ENCODE results near the gene TENT4B.

TENT4B gene

DNA sequence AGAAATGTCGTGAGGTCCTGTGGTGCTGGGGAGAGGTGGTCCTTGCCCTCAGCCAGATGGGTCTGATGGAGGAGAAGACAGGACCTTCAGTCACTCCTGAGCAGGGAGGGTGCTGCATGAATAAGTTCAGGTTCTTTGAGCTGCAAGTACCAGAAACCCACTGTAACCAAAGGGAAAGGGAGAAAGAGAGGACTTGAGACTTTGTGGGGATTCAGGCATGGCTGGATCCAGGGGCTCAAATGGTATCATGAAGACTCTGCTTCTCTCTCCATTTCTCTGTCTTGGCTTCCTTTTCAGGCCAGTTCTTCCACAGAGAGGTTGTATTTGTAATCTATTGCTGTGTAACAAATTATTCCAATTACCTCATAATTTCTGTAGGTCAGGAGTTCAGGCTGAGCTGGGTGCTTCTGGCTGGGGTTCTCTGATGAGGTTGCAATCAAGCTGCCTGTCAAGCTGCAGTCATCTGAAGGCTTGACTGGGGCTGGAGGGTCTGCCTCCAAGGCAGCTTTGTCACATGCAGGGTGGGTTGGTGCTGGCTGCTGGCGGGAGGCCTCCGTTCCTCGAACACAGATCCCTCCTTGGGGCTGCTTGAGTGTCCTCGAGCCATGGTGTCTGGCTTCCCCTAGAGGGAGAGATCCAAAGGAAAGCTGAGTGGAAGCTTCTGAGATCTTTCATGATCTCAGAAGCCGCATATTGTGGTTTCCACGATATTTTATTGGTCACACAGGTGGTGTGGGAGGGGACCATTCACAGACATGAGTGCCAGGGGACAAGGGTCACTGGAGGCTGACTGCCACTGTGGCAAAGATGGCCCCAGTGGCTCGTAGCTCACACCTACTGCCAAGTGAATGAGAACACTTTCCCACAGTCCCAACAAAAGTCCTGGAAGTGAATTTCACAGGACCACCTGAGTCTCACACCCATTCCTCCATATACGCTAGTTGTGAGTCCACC is 107.4 kb downstream of the TENT4B start:
- no peak for DNase-seq

DNA sequence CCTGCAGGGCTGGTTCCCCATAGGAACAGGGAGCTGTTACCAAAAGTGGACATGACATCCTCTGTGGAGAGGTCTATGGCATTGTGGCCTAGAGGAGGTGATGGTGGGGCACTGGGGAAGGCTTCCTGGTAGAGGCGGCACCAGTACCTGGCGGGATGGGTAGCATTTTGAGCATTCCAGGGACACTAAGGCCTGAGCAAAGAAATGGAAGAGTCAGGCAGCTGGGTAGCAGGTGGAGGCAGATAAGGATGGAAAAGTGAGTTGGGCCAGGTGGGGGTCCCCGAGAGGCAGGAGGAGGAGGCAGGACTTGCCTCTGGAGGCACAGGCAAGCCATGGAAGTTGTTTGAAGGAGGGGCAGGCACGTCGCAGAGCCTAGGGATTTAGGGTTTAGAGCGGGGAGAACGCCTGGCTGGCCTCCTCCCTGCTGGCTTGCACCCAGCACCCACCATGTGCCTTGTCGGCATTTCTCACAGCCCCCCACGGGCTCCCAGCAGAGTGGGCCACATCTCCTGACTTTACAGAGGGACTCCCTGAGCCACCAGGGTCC is 108.1 kb downstream of the TENT4B start:
- DNase-seq, result no peak

DNA sequence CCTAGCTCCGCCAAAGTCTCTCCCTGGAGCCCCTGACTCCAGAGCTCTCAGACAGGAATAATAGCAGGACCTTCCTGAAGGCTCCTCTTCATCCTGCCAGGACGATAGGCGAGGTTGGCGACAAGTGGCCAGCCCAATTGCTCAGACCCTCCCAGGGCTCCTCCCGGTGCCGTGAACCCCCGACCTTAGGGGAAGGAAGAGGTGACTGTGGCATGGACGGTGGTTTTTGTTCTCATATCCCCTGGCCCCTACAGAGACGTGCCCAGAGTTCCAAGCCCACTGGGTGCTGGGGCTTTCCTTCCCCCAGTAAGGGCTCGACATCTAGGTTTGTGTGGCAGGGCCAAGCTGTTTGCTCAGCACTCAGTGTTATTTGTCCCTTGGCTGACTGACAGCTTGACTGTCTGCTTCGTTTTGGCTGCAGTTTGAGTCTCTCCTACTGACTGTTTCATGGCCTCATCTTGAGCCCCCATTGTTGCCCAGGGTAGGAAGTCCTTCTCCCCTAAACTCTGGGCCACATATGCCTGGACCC is 108.7 kb downstream of the TENT4B start:
- no peak for DNase-seq

DNA sequence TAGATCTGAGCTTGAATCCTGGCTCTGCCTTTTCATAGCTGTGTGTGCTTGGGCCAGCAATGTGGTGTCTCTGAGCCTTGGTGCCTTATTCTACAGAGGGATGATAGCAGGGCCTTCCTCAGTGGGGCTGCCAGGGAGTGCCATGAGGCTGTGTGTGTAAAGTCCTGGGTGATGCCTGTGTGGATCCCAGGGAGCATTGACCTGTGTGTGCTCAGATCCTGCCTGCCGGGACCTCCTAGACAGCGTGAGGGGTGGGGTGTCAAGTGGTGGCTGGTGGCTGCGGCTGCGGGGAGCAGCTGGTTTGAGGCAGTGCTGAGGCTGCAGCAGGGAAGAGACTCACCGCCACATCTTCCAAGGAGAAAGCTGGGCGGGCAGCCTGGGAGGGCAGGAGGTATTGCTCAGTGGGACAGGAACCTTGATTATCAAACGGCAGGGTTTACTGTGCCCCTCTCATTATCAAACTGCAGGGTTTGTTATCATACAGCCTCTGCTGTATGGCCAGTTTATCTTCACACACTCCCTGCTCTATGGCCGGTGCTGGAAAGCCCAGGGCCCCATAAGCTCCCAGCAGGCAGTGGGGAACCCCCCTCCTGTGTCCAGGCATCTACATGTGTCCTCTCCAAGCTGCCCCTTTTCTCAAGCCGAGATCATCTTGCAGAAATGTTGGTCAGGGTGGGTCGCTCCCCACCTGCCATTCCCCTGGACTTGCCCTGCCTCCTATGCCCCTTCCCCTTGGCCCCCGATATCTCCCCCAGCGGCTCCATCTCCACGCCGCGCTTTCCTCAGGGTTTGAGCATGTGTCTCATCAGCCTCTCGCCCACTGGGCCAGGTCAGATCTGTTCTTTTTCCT is 110.2 kb downstream of the TENT4B start:
- no peak for DNase-seq

DNA sequence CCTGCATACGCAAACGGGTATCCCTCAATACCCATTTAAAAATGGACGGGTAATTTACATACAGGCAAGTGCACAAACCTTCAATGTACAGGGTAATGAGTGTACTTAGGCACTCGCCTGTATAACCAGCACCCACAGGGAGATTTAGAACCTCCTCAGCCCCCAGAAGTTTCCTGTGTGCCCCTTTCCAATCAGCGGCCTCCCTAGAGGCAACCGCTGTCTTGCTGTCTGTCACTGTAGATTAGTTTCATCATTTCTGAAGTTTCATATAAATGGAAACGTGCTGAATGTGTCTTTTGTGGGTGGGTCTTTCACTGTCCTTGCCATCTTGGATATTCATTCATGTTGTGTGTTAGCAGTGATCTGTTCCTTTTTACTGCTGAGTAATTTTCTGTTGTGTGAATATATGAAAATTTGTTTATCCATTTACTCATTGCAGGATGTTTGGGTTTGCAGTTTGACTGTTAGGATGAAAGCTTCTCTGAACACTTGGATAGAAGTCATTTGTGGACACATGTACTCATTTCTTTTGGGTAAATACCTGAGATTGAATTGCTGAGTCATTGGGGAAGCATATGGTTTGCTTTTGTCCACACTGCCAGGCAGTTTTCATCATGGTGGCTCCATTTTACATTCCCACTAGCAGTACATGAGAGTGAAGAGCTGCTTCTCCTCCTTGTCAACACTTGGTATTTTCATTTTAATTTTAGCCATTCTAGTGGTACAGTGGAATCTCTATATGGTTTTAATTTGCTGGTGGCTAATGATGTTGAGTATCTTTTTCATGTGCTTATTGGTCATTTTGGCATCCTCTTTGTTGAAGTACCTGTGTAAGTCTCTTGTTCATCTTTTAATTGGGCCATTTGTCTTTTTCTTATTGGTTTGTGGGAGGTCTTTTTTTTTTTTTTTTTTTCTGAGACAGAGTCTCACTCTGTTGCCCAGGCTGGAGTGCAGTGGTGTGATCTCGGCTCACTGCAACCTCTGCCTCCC is 111.1 kb downstream of the TENT4B start:
- DNase-seq, result no peak

DNA sequence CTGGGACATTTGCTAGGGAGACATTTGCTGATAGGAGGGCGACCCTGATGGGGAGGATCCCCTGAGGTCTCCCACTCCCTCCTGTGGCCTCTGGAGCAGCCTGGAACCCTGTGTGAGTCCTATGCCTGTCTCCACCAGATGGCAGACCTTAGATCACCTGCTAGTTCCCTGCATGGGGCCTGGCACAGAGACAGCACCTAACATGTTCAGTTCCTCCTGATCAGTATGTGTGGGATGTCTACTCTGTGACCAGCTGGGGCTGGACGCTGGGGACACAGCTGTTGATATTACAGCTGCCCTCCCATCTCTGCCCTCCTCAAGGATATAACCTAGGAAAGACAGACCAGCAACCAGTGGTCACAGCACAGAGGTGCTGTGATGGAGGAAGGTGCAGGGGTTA is 112.2 kb downstream of the TENT4B start:
- DNase-seq, result peak in 1 of 4 experiments; percentile 26

DNA sequence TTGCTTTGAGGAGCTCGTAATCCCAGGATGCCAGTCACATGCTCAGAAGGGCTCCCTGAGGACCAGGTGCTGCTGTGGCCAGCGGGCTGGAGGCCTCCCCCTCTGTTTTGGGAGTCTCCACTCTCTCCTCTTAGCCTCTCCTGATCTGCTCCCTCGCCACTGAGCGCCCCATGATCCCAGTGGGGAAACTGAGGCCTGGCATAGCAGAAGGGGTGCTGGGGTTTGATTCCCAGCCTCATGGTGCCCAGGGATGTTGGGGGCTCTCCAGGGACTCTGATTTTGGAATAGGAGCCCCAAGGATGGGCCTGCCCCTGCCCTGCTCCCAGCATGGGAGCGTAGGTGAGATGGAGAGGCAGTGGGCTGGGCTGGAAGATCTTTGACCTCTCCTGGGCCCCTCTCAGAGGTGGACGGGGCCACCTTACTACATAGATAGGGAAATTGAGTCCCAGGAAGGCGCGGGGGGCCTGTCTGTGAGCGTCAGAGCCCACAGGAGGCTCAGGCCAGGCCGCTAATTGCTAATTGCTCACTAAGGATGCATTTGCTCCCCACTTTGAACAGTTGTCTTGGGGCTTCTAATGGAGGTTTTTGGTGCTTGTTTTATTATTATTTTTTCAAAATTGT is 112.7 kb downstream of the TENT4B start:
- no peak for DNase-seq

DNA sequence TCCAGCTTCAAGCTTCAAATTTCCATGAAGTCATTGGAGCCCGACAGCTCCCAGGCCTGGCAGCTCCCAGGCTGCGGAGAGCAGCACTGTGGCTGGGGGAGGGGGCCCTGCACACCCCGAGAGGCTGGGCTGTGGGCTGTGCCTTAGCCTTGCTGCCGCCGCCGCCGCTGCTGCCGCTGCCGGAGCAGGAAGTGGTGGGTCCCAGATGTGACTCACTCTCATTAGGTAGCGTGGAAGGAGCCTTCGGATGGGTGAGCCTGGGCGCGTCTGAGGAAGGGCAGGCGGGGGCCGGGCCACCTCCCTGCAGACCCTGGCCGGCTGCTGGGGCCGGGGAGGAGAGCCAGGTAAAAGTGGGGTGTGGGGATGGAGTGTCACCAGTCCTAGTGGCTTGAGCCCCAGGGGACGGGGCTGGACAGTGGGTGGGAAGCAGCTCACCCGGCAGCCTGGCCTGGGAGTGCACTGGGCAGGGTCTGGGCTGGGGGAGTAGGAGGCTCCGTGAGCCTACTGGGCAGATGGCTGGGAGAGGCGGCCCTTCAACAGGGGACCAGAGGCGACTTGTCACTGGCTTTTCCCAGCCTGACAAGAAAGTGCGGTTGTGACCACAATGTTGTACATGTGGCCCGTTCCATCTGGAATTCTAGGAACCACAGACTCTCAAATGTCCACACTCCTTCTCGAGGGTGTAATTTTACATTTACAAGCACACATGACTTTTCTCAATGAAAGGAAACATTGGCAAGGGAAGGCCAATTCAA is 113.4 kb downstream of the TENT4B start, which contains the start of gene ADCY7:
Gene ADCY7 (plus strand): TSS at position 215 of the 755 bp plus-strand sequence. CDS start 21,629 bp downstream, outside the sequence.
- DNase-seq, result peak; percentile 47 to 81 (median 66)

DNA sequence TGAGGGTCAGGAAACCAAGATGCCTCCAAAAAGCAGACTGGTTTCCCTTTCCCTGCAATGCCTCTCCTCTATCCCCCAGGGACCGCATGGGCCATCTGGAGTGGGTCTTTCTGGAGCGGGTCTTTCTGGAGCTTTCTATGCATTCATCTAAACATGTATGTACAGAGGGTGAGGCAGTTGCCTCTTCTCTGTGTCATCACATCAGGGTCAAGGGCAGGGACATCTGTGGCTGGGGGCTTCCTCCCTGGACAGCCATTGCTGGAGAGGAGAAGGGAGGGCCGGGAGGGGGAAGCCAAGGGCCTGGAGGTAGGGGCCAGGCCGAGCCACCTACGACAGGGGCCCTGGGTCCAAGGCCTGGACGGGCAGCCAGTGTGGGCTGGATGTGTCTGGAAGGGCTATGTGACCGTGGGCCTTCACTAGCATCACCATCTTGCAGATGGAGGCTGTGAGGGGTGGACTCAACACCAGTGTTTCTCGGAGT is 114.1 kb downstream of the TENT4B start:
- DNase-seq, result no peak

DNA sequence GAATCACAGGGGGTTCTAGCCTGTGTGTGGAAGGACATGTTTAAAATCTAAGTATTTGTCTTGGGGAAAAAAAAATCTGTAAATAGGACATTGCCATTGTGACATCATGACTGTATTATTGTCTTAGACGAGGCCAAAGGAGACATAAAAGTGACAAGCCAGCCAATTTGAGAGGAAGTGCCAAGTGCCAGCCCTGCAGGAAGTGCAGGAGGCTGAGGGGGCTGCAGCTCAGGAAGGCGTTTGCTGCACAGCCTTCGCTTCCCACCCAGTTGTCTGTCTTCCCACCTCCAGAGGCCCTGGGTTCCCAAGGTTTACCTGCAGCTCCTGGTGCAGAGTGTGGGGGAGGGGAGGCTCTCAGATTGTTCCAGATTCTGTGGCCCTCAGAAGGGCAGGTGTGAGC is 114.5 kb downstream of the TENT4B start:
- DNase-seq, result no peak

DNA sequence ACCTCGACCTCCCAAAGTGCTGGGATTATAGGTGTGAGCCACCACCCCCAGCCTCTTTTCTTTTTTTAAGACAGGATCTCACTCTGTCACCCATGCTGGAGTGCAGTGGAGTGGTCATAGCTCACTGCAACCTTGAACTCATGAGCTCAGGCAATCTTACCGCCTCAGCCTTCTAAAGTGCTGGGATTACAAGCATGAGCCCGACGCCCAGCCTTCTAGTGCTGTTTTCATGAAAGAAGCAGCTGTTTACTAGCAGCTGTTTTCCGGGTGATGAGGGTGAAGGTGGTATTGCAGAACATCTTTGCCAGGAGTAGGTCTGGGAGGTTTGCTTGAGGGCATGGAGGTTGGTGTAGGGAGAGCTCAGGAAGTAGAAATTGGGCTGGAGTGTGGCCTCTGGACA is 115.2 kb downstream of the TENT4B start:
- no peak for DNase-seq

DNA sequence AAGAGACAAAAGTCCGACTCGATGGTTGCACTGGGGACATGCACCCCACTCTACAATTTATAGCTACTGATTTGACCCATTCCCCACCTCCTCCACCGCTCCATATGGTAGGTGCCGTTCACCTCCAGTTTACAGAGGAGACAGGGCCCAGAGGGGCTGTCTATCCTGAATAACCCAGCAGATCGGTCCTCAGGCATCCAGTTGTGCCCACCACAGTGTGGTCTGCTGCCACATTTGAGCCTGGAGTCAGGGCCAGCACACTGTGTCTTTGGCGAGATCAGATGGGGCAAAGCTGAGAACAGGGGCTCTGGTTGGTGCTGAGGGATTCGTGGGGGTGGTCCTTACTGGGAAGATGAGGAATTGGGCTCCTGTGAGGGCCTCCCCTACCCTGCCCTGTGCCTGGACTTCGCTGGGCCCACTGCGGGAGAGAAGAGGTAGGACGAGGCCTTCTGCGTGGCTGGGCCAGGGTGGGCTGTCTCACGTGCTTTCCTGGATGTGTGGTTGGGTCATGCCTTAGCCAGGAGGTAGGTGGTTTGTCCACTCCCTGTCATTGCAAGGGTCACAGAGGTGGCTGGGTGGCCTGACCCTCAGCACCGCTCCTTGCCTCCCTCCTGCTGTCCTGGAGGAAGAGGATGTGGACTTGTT is 116.1 kb downstream of the TENT4B start:
- DNase-seq, result no peak

DNA sequence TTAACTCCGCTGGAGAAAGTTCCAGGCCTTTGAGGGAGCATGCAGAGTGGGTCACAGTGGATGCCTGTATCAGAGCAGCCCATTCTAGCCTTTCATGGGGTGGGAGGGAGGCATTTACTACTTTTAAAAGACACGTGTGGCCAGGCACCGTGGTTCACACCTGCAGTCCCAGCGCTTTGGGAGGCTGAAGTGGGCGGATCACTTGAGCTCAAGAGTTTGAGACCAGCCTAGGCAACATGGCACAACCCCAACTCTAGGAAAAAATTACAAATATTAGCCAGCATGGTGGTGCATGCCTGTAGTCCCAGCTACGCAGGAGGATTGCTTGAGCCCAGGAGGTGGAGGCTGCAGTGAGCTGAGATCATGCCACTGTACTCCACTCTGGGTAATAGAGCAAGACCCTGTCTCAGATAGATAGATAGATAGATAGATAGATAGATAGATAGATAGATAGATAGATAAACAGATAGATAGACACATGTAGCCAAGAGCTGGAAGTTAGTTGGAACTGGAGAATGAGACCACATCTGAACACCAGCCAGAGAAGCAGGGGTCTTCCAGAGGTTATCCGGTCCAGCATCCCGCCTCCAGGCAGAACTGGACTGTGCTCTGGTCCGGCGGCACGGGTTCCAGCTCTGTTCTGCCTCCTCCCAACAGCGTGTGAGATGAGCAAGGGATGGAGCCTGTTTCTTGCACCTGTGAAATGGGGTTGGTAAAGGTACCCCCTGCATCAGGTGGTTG is 116.8 kb downstream of the TENT4B start:
- DNase-seq, result no peak

DNA sequence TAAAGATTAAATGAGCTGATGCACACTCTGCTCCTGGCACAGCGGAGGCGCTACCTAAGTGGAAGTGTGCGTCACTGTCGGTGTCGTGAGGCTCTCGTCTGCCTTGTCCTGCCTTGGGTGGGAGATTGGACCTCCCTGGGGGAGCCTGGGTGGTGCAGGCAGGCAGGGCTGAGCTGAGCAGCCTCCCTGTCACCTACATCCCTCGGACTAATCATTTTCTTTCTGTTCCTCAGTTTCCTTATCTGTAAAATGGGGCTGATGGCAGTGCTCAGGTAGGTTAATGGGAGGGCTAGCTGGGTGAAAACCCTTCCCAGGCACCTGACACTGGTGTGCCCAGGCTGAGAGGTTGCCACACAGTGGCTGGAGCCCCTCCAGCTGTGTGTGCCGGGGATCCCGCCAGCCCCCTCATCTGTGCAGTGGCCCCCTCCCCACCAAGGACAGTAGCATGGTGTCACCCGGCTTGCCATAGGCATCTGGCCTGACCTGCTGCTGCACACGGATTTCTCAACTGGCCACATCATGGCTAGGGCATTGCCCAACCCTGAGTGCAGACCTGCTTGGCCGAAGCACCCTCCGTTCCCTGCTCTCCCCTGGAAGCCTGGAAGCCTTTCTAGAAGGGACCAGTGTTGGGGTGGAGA is 117.5 kb downstream of the TENT4B start:
- DNase-seq, result no peak

DNA sequence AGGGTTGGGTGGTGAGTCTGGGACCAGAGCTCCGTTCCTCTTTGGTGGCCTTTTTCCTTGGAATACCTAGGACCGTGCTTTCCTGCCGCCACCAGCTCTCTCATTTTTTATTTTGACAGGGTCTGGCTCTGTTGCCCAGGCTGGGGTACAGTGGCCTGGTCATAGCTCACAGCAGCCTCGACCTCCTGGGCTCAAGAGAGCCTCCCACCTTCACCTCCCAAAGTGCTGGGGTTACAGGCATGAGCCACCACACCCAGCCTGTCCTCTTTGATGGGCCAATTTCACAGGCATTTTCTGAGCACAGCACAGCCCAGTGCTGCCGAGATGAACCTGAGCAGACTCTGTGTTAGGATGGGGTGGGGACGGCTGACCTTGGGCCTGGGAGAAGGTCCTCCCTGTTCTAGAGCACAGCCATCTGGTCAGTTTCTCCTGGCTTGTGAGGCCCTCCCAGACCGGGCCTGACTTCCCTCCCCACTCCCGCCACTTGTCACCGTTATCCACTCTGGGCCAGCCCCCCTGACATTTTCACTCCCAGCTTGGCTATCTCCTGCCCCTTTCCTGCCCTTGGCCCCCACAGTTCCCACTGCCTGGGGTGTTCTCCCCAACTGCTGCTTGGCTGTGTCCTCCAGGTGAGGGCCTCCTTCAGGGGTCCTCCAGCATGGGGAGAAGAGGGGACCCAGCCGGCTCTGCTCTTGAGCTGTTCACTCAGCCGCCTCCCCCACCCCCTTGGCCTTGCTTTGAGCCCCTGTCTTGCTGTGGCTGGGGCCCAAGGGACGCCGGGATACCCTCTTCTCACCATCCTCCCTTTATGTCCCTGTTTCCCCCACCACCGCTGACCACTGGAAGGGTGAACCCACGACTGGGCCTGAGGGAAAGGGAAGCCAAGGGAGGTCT is 118.3 kb downstream of the TENT4B start:
- no peak for DNase-seq

DNA sequence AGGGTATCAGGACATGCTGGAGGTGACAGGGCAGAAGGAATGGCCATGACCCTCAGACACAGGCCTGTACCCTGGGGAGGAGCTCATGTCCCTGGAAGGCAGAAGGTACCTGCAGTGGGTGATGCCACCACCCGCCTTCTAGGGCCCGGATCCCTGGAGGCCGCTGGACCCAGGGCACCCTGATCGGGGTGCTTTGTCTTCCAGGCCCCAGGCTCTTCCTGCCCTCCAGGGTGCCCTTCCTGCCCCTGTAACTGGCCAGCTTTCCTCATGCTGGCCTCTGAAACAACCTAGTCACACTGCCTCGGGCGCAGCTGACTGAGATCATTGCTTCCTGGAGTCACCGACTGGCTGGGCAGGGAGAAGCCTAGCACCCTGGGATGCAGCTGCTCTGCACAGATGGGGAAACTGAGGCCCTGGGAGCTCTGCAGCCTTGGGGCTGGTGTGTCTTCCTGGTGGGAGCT is 119.0 kb downstream of the TENT4B start:
- no peak for DNase-seq

DNA sequence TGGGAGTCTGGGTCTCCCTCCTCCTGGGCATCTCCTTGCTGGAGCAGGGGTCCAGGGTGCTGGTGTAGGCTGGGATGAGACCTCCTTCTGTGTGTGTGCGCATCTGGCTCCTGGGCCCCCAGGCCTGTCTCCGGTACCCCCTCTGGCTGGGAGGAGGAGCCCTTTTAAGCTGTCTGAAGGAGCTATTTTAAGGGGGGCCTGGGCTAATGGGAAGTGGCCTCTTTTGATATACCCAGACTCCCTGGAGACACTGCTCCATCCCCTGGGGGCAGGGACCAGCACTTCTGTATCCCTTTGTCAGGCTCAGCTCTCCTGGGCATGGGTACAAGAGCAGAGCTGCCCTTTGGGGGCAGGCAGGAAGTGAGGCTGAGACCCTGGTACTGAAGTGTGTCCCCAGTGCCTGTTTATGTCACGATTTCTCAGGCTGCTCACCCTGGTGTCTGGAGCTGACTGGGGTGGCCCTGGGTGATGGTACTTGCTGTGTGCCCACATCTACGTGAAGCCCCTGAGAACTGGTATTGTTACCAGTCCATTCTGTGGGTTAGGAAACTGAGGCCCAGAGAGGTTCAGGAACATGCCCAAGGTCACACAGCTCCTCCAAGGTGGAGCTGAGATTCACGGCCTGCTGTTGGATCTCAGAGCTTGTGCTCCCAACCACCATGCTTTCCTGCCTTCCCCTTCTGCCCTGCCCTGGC is 119.7 kb downstream of the TENT4B start:
- DNase-seq, result no peak

All from activated naive CD4-positive, alpha-beta T cell (primary cell).